GM21526 (cell line): Measurements from ENCODE around the gene SDC3.

Experiments used
- ATAC-seq: cut with Tn5 transposase; IDR thresholded peaks from one replicate; pipeline ENCODE4 v1.9.1; 2021; ENCODE audit warnings: moderate library complexity; ENCODE audit not compliant: unreplicated experiment, low FRiP score

Gene SDC3

DNA sequence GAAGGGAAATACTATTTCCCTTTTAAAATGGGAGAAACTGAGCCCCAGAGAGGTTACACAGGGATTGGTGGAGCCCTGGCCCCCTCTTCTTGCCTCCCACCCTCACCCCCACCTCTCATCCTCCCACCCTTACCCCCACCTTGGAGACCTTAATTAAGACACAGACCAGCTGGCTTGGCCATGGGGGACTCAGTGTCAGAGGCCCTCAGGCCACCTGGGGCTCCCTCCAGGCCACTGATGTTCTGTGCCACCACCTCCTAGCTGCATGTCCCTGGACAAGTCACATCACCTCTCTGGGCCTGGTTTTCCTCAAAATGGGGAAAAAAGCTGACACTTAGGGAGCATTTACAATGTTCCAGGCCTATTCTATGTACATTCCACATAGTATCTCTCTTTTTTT is 51.5 kb downstream of the SDC3 start:
- ATAC-seq: no peak

DNA sequence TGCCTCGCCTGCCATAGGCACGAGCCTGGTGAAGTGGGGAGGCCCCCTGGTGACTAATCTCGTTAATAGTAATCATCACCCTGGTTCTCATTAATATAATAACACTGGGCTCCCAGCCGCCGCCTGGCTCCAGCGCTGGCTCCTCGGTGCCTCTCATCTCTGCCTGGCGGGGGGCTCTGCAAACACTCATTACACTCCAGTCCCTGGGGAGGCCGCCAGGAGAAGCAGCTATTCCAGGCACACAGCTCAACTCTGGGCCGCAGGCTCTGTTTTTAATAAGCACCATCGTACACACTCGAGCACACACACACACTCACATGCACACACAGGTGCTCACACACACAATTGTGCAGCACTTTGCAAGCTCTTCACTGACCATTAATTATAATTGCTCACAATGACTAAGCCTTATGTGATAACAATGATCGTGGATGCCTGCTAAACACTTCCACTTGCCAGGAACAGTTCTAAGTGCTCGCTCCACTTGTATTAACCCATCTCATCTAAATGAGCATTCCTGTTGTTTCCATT is 52.2 kb downstream of the SDC3 start:
- ATAC-seq: no peak

DNA sequence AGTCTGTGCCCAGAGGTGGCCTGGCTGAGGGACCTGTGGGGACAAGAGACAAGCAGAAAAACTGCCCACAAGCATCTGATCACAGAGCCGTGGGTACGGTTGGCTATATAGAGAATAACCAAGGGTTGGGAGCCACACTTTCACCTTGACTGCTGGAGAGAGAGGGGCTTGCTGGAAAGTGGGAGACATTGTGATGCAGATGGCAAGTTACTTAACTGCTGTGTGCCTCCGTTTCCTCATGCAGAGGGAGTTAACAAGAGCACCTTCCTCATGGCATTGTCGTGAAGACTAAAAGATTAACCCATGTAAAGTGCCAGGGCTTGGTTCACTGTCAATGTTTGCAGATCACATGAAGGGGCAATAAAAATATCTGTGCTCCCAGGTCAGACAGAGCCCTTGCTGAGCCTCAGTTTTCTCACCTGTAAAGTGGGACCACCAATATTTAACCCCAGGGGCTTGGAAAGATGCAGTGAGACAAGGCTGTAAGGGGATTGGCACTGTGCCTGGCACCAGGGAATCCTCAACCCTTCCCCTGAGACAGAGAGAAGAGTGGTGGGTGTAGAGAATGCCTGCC is 52.8 kb downstream of the SDC3 start:
- no peak for ATAC-seq

DNA sequence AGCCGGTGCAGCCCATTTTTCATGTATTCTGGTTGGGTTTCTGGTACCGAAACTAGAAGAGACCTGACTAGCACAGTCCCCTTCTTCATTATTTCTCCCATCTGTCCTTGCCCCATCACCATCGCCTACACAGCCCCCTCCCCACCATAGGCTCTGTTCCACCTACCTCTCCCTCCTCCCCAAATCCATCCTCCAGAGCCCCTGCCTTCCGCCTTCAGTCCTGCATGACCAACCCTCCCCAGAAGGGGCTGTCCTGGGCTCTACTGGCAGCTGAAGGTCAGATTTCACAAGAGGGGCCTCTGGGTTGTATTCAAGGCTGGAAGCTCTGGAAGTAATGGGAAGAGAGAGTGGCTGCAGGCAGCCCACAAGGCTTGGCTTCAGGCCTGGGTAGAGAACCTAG is 55.2 kb downstream of the SDC3 start:
- ATAC-seq: no peak

DNA sequence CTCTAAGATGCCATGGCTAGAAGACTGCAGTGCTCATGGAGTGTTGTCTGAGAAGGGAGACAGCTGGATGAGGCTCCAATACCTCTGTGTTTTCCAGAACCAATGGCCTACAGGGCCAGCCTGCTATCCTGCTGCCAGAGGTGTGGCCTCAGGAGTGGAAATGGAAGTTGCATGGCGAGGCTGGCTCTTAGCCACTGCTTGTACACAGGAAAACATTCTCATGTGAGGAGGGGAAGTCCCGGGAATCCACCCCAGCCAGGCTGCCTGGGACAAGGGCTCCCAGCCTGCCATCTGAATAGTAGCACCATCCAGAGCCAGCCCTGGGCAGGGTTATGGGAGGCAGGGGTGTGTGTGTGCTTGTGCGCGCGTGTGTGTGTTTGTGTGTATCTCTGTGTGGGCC is 56.5 kb downstream of the SDC3 start:
- no peak for ATAC-seq

DNA sequence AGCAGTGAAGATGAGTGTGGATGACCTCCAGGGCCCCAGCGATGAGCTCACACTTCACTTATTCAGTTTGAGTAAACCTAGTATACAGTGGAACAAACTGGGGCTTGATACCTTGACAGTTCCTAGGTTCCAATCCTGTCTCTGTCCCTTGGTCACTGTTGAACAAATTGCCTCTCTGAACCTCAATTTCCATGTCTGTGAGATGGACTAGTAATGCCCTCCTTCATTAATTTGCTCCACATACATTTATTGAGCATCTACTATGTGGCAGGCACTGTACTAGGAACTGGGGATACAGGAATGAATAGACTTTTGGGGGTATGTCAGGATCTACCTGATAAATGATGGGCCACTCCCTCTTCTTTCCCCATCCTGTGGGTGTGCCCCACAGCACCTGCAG is 57.3 kb downstream of the SDC3 start:
- ATAC-seq: no peak

DNA sequence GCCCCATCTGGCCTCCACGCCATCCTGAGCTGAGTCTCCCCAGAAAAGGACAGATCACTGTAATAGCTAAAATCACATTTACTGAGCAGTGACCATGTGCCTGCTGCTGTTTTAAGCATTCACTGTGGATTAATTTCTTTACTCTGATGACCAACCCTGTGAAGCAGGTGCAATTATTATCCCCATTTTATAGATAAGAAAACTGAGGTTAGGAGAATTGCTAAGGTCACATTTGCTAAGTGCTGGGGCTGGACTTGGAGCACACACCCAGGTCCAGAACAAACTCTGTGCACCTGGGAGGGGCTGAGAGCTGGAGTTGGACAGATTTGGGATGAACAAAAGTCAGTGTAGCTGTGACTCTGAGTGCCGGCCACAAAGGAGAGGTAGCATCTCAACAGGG is 58.0 kb downstream of the SDC3 start:
- no peak for ATAC-seq

DNA sequence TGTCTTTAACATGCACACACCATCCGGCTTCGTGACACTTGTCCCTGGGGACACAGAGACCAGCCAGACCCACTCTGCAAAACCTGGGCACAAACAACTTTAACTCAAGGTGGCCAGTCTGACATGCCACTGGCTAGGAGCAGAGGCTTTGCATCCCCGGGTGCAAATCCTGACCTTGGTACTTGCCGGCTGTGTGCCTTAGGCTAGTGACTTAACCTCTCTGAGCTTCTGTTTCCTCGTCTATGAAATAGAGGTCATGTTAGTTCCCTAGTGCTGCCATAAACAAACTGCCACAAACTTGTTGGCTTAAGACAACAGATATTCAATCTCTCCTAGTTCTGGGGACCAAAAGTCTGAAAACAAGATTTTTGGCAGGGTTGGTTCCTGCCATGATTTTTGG is 60.4 kb downstream of the SDC3 start:
- ATAC-seq: no peak

DNA sequence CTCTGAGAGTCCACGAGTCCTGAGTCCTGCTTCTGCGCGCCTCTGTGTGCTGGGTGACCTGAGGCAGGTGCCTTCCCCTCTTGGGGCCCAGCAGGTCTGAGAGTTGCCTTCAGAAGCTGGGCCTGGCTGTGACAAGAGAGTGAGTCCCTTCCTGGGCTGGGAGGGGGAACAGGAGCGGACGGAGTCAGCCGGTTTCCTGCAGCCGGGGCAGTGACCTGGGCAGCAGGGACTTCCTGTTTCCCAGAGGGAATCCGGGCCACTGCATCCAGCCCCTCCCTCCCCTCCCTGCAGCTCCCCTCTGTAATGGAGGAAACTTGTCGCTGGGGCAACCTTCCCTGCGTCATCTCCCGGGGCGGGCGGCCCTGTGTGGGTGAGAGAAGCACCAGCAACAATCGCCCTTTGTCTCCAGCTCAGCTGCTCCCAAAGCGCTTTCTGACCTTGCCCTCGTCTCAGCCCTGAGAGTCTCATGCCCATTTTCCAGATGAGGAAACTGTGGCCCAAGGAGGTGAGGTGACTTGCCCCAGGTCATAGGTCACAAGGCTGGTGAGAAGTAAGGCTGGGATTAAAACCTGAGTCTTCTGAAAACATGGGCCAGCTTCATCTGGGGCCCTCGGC is 61.1 kb downstream of the SDC3 start:
- ATAC-seq: no peak

DNA sequence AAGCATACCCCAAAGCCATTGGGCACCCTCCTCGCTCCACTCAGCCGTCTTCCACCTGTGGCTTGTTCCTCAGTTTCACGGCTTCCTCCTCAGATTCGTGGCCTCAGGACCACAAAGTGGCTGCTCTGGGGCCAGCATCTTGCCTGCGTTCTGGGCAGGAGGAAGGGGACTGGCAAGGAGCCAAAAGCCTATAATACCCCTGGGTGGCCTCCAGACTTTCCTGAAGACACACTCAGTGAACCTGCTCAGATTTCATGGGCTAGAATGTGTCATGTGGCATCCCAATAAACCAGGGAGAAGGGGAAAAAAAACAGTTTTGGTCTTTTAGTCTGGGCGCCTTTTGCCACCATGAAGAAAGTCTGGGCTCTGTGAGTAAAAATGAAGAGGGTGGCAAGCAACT is 62.0 kb downstream of the SDC3 start:
- ATAC-seq: no peak

DNA sequence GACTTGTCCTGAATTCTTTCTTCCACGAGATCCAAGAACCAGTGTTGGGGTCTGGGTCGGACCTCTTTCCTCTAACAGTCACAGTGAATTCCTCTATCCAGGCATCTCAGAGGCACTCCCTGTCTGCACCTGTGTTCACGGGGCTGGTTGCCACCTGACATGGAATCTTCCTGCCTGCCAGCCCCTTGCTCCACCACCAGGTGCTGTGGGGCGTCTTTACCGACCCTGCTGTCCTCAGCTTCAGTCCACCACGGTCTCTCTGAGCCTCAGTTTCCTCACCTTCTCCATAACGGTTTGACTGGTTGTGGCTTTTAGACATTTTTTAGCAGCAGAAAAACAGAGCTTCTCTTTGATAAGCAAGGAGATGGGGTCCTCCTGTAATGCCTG is 62.7 kb downstream of the SDC3 start:
- ATAC-seq: no peak

DNA sequence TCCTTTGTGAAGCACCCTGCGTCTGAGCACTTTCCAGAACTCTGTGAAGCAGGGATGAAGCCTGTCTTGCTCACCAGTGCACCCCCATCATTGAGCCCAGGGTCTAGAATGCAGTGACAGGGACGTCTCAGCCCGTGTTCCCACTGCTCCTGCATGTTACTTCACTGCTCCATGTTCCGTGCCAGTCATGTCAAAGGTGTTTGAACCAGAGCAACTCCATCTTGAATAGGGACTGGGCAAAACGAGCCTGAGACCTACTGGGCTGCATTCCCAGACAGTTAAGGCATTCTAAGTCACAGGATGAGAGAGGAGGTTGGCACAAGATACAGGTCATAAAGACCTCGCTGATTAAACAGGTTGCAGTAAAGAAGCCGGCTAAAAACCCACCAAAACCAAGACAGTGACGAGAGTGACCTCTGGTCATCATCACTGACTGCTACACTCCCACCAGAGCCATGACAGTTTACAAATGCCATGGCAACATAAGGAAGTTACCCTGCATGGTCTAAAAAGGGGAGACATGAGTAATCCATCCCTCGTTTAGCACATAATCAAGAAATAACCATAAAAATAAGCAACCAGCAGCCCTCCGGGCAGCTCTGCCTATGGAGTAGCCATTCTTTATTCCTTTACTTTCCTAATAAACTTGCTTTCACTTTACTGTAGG is 63.2 kb downstream of the SDC3 start:
- ATAC-seq: no peak

DNA sequence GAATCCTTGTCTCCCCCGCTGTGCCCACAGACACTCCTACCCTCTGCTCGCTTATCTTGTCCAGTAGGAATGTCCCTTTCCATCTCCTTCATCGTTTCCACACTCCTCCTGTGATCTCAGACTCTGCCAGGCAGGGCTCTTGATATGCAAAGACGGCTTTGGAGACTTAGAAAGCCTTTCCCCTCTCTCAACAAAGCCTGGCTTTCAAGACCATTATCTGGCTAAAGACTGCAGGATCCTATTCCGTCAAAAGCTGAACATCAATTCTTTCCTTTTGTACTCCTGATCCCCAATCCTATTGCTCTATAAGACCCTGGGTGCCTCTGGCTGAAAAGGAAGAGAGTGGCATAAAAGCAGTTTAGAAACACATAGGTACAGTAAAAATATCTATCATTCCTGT is 63.9 kb downstream of the SDC3 start:
- ATAC-seq: no peak

DNA sequence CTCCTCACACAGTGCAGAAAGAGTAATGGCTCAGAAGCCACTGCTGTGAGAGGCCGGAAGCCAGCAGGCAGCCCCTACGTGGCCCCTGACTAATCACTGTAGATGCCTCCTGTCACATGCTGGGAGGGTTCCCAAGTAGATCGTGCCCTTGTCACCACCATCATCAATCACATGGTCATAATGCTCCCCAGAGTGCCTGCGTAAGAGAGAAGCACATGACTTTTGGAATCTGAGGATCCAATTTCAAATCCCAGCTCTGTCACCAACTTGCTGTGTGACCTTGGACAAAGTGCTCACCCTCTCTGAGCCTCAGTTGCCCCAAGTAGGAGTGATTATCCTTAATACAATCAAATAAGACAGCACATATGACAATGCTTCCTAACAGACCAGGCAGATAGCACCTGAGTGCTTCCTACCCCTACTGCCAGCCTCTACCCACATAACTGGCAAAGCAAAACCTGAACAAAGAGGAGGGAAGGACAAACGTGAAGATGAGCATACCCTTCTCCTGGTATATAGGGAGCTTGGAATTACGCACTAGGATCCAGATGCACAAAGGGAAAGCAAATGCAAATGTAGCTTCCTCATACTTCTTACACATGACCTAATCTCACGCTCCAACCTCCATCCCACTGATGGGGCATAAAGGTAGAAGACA is 65.7 kb downstream of the SDC3 start:
- ATAC-seq: no peak

DNA sequence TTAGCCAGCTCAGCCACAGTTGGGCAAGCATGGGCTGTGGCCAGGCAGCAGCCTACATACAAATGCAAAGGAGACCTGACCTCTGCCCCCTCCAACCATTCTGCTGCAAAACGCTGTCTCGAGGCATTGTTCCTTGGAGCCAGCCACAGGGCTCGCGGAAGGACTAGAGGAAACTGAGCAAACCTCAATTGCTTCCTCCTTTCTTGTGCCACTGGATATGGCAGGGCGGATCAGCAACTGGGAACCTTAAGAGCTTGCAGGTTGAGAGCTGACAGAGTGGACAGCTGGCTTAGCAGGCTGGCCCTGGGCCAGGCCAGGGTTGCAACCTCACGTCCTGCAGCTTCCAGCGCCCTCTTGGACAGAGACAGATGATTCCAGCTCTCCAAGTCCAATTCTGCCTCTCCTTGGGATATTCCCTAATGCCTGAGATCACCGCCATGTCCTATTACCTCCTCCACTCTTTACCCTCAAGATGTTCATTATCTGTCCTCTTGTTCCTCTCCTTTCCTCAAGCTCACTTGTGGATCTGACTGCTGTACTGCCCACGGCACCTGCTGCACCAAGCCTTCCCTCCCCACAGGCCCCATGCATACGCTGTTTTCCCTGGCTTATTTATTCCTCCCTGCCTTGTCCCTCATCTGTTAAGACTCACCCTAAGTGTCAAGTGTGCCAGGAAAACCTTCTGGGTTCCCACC is 67.5 kb downstream of the SDC3 start:
- no peak for ATAC-seq

DNA sequence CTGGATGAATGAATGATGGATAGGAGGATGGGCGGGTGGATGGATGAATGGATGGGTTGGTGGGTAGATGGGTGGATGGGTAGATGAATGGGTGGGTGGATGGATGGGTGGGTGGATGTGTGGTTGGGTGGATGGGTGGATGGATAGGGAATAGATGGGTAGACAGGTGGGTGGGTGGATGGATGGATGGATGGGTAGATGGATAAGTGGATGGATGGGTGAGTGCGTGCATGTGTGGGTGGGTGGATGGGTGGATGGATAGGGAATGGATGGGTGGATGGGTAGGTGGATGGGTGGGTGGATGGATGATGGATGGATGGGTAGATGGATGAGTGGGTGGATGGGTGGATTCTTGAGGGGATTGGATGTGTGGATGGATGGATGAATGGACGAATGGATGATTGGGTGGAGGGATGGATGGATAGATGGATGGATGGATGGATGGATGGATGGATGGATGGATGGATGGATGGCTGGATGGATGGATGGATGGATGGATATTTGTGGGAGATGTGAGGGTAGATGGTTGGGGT is 68.7 kb downstream of the SDC3 start:
- no peak for ATAC-seq

DNA sequence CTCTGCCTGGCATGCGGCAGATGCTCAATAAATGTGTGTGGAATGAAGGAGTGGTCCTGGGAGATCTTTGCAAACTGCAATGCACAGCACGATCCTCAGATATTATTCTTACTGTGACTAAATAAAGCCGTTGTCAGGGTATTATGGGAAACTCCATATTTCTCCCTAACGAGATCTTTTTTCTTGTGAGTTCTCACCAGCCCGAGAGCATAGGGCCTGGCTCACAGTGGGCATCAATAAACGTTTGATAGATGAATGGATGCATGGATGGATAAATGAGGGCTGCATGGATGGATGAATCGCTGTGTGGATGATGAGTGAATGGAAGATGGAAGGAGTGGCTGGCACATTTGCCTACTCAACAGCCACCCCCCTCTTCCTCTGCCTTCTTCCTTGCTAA is 69.6 kb downstream of the SDC3 start:
- ATAC-seq: no peak

DNA sequence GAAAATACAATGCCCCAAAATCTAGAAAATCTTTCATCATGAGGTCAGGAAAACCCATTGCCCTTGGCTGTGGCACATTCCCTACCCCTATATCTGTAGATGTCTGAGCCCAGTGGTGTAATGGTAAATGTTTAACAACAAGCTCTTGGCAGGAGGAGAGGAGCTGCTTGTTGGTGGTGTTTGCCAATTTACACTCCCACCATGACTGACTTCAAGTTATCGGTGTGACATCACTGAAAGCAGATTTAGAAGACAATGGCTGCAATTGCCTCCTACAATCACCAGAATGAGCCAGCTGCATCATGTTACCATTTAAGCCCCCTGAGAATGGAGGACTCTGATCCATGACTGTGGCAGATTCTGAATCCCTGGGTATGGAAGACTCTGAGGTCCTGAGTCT is 70.9 kb downstream of the SDC3 start:
- ATAC-seq: no peak

DNA sequence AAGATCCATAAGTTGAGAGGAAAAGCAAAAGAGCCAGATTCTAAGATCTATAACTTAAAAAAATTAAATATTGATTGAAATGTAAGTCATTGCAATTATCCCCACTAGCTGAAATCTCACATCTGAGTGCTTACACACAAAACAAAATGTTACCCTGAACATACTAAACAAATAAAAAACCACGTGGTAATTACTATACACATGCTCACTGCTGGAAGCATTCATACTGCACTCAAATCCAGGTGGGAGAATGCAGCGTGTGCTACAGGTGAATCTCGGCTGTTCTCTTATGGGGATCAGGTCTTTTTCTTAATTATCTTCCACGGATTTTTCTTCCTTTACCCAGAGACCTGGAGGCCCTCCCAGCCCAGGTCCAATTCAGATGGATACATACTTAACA is 74.3 kb downstream of the SDC3 start:
- no peak for ATAC-seq

DNA sequence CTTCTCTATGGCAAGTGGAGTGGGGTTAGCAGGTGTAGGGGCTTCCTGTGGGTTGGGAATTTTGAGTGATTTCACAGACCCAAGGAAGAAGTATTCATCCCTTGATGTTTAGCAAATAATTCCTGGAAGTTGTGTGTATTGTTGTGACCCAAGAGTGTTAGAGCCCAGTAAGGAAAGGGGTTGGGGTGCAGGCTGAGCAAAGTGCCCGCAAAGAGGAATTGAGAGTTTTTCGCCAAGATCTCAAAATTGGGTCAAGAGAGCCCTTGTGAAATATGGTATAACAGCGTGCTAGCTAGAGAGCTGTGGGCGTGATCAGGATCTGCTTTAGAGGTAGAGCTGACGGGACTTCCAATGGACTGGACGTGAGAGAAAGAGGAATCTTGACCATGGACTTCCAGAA is 78.0 kb downstream of the SDC3 start:
- no peak for ATAC-seq

DNA sequence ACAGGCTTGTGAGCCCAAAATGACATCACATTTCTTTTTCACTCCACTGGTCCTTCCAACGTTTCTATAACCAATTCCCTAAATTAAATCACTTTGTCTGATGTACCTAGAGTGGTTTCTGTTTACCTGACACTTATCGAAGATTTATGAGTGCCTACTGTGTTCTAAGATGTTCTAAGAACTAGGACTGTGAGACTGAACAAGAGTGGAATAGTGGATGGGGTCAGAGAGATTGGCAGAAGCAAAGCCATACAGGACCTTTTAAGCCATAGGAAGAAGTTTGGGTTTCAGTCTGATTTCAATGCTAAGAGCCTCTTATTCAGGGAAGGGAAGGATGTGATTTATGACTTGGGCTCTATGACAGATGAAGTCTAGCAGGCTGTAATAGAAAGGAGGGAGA is 78.7 kb downstream of the SDC3 start:
- ATAC-seq: no peak
